HG02970 (cell line): Measurements from ENCODE around the gene ZBTB17.
"Not testable (repeated sequence)": the region's sequence is repeated elsewhere in the genome, so short reads cannot be mapped to it uniquely, and the experiment has no call there.

Experiments
- ATAC-seq: cut with Tn5 transposase; IDR thresholded peaks from one replicate; pipeline ENCODE4 v1.9.1; 2021; ENCODE audit warnings: mild to moderate bottlenecking, moderate library complexity, moderate number of reproducible peaks; ENCODE audit not compliant: unreplicated experiment, low FRiP score

The ZBTB17 gene

GRCh38 chr1:15991427-15992186 lies 15.7 kb upstream of the ZBTB17 start:
- no peak for ATAC-seq

GRCh38 chr1:15989776-15990175 lies 13.9 kb upstream of the ZBTB17 start:
- no peak for ATAC-seq

- ATAC-seq: no peak
These were observed 13.2 kb upstream of the ZBTB17 start for GRCh38 chr1:15988856-15989736.

- no peak for ATAC-seq
These were observed 9.9 kb upstream of the ZBTB17 start for GRCh38 chr1:15985611-15986297.

- ATAC-seq: no peak
These were observed 7.4 kb upstream of the ZBTB17 start for GRCh38 chr1:15983275-15983674.

GRCh38 chr1:15981679-15982078 lies 5.8 kb upstream of the ZBTB17 start:
- ATAC-seq: no peak

- not testable (repeated sequence) for ATAC-seq
These were observed 2.0 kb upstream of the ZBTB17 start for GRCh38 chr1:15977947-15978346.

- peak; percentile 50 for ATAC-seq
These were observed 520 bp downstream of the ZBTB17 start for GRCh38 chr1:15975358-15975804.

GRCh38 chr1:15974855-15975254 lies 1.0 kb downstream of the ZBTB17 start:
- peak; percentile 22 for ATAC-seq

- ATAC-seq: no peak
These were observed 2.1 kb downstream of the ZBTB17 start for GRCh38 chr1:15973772-15974171.

- no peak for ATAC-seq
These were observed 3.5 kb downstream of the ZBTB17 start for GRCh38 chr1:15972409-15972808.

GRCh38 chr1:15970911-15971310 lies 5.0 kb downstream of the ZBTB17 start:
- no peak for ATAC-seq

GRCh38 chr1:15969321-15969880 lies 6.5 kb downstream of the ZBTB17 start:
- ATAC-seq: no peak

GRCh38 chr1:15968172-15968571 lies 7.7 kb downstream of the ZBTB17 start:
- ATAC-seq: no peak

- no peak for ATAC-seq
These were observed 9.0 kb downstream of the ZBTB17 start for GRCh38 chr1:15966956-15967344.

- ATAC-seq: peak; percentile 77
These were observed 9.6 kb downstream of the ZBTB17 start for GRCh38 chr1:15966081-15966955.

GRCh38 chr1:15965228-15965767 lies 10.6 kb downstream of the ZBTB17 start:
- ATAC-seq: no peak

GRCh38 chr1:15963968-15964648 lies 11.8 kb downstream of the ZBTB17 start:
- no peak for ATAC-seq
